ENCODE measurements around the gene SNX3.

DNA sequence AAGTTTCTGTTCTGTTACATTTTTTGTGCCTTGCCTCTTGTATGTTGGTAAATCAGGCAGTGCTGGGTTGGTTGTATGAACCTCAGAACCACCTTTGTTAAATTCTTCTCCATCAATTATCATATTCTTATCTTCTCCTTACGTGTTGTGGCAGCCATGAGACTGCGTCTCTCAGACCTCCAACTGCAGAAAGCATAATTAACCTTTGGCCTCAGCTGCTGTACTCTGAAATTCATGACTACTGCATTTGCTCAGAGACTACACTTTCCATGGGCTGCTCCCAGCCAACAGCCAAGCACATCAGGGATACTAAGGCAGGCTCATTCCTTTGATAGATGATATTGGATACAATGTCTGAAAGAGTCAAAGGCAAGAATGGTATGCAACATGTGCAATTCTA, 15.1 kb upstream of the SNX3 start:
- TF ChIP-seq, protein P1, sequence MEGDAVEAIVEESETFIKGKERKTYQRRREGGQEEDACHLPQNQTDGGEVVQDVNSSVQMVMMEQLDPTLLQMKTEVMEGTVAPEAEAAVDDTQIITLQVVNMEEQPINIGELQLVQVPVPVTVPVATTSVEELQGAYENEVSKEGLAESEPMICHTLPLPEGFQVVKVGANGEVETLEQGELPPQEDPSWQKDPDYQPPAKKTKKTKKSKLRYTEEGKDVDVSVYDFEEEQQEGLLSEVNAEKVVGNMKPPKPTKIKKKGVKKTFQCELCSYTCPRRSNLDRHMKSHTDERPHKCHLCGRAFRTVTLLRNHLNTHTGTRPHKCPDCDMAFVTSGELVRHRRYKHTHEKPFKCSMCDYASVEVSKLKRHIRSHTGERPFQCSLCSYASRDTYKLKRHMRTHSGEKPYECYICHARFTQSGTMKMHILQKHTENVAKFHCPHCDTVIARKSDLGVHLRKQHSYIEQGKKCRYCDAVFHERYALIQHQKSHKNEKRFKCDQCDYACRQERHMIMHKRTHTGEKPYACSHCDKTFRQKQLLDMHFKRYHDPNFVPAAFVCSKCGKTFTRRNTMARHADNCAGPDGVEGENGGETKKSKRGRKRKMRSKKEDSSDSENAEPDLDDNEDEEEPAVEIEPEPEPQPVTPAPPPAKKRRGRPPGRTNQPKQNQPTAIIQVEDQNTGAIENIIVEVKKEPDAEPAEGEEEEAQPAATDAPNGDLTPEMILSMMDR (conservative IDR thresholded peaks at IDR 0.05 in 1 of 2, IDR thresholded peaks at IDR 0.05 in 1 of 2; ENCODE audit: extremely low read depth in 1 of 2, insufficient read depth in 1 of 2, low read depth in 1 of 2, low read length in 2 of 2) = no peak
- no peak for TF ChIP-seq EZH2 (IDR thresholded peaks at IDR 0.05; ENCODE audit: borderline replicate concordance, low read length)

Measured in mammary epithelial cell (primary cell).